A673 (cell line): Measurements from ENCODE around the gene EPHA6. TPM values are rescaled to one million over a fixed set of nuclear protein-coding genes. Genes with fewer than 3 reads are reported as not detected.

Experiments
- BruUV-seq: library from RNA; stranded (reverse); fragments of 400-500 nt; replicated peaks from 2 replicates; lab custom pipeline; 2021; lab: Mats Ljungman, UMichigan
- CTCF ChIA-PET: fragments of 300-600 bp; sonication (Branson Sonifier 250); formaldehyde crosslinking; loops from one replicate; lab custom pipeline; 2022; ENCODE audit warnings: antibody characterized with exemption; lab: Charles Lee
- POLR2A ChIA-PET: fragments of 300-600 bp; sonication (Branson Sonifier 250); formaldehyde crosslinking; loops from one replicate; lab custom pipeline; 2022; ENCODE audit warnings: antibody characterized with exemption; ENCODE audit not compliant: low non-redundant PET; lab: Charles Lee
- DNase-seq: peaks from one replicate; pipeline ENCODE4 v3.0.0-alpha.2; 2015; ENCODE audit warnings: low spot score
- H3K27ac ChIP-seq: fragments of 200-600 bp; sonication (generic); 2 replicates; pipeline ENCODE4 v1.5.1; 2016; ENCODE audit warnings: mixed run types, low read depth, mild to moderate bottlenecking, mixed read lengths, antibody characterized with exemption, low read length; ENCODE audit not compliant: poor library complexity, severe bottlenecking
- H3K27me3 ChIP-seq: fragments of 200-600 bp; sonication (generic); replicated peaks from 2 replicates; pipeline ENCODE4 v1.6.1; 2017; ENCODE audit warnings: mixed run types, low read depth, mild to moderate bottlenecking, mixed read lengths, antibody characterized with exemption, low read length; ENCODE audit not compliant: insufficient read depth, poor library complexity
- H3K36me3 ChIP-seq: fragments of 200-600 bp; sonication (generic); 2 replicates; pipeline ENCODE4 v1.6.1; 2016; ENCODE audit warnings: mixed run types, mild to moderate bottlenecking, mixed read lengths, antibody characterized with exemption, low read length; ENCODE audit not compliant: insufficient read depth, poor library complexity, severe bottlenecking
- H3K4me1 ChIP-seq: fragments of 200-600 bp; sonication (generic); 2 replicates; pipeline ENCODE4 v1.6.1; 2017; ENCODE audit warnings: mixed run types, mild to moderate bottlenecking, mixed read lengths, antibody characterized with exemption, low read length; ENCODE audit not compliant: insufficient read depth, poor library complexity, severe bottlenecking
- H3K4me3 ChIP-seq: fragments of 200-600 bp; sonication (generic); 2 replicates; pipeline ENCODE4 v1.5.1; 2016; ENCODE audit warnings: low read depth, mixed run types, mild to moderate bottlenecking, mixed read lengths, low read length; ENCODE audit not compliant: poor library complexity, severe bottlenecking
- H3K9me3 ChIP-seq: fragments of 200-600 bp; sonication (generic); 2 replicates; pipeline ENCODE4 v1.6.1; 2016; ENCODE audit warnings: mixed run types, low read depth, mild to moderate bottlenecking, mixed read lengths, antibody characterized with exemption, low read length; ENCODE audit not compliant: poor library complexity, severe bottlenecking
- CTCF ChIP-seq: fragments of 300-800, 200-600 bp; sonication (generic); conservative IDR thresholded peaks from 2 replicates; pipeline ENCODE4 v1.5.1; 2017; ENCODE audit warnings: low read depth, mild to moderate bottlenecking, antibody characterized with exemption, low read length, moderate library complexity, mixed read lengths
- EZH2 ChIP-seq: fragments of 200-600 bp; sonication (generic); IDR thresholded peaks from 2 replicates; pipeline ENCODE4 v1.6.1; 2017; ENCODE audit warnings: borderline replicate concordance, low read depth, mild to moderate bottlenecking, mixed read lengths, antibody characterized with exemption, low read length; ENCODE audit not compliant: poor library complexity, severe bottlenecking
- intact Hi-C: fragments of 100-400 bp; cut with micrococcal nuclease; formaldehyde crosslinking; loops from one replicate; pipeline ENCODE4 v1.10.0; 2022; ENCODE audit not compliant: unreplicated experiment
- total RNA-seq: library from RNA; stranded (reverse); gene quantifications from 2 replicates; pipeline ENCODE4 v1.2.3, GENCODE V29; 2021

Gene EPHA6
- total RNA-seq, 1 experiment from 2014 or later, result not detected

- POLR2A ChIA-PET, result no interaction called here
- Histone ChIP-seq H3K4me3 (no peak overlapping the region), H3K27me3 (no peaks in the 10 kb centered on the region), H3K36me3 (no peaks in the 10 kb centered on the region), H3K27ac (no peak overlapping the region), H3K9me3 (no peaks in the 10 kb centered on the region), H3K4me1 (no peaks in the 10 kb centered on the region)
- CTCF ChIA-PET, result no interaction called here
- no peak for TF ChIP-seq CTCF
- no peak for TF ChIP-seq EZH2
- intact Hi-C loops, result no loop called here
- DNase-seq, result no peak
- no TSS peak for BruUV-seq
Measured at GRCh38 chr3:97674461-97674860, 860.1 kb downstream of the EPHA6 start.

GRCh38 chr3:97680210-97680609 lies 865.8 kb downstream of the EPHA6 start:
- Histone ChIP-seq H3K4me3 (no peak overlapping the region), H3K27ac (no peak overlapping the region), H3K36me3 (no peaks in the 10 kb centered on the region), H3K4me1 (no peaks in the 10 kb centered on the region), H3K9me3 (no peaks in the 10 kb centered on the region), H3K27me3 (no peaks in the 10 kb centered on the region)
- BruUV-seq, result no TSS peak
- peak; percentile 2 for DNase-seq
- POLR2A ChIA-PET, result no interaction called here
- TF ChIP-seq CTCF (no peak), EZH2 (no peak)
- CTCF ChIA-PET, result no interaction called here
- intact Hi-C loops, result no loop called here

- CTCF ChIA-PET, result no interaction called here
- BruUV-seq, result no TSS peak
- no peak for TF ChIP-seq EZH2
- no peak for TF ChIP-seq CTCF
- Histone ChIP-seq H3K4me1 (no peaks in the 10 kb centered on the region), H3K27me3 (no peaks in the 10 kb centered on the region), H3K36me3 (no peaks in the 10 kb centered on the region), H3K27ac (no peak overlapping the region), H3K4me3 (no peak overlapping the region), H3K9me3 (no peaks in the 10 kb centered on the region)
- DNase-seq, result no peak
- intact Hi-C loops, result no loop called here
- POLR2A ChIA-PET, result no interaction called here
Measured at GRCh38 chr3:97680696-97681095, 866.3 kb downstream of the EPHA6 start.
